ENCODE measurements around the gene ASPSCR1. TPM values are rescaled to one million over a fixed set of nuclear protein-coding genes. Genes with fewer than 3 reads are reported as not detected.

Gene ASPSCR1
- total and polyA plus RNA-seq, 10 of the 15 experiments (the other 5 are each of a cell fraction or from before 2014, with no cell fraction given) = 1.5 to 48.4 (median 25.4) TPM

DNA sequence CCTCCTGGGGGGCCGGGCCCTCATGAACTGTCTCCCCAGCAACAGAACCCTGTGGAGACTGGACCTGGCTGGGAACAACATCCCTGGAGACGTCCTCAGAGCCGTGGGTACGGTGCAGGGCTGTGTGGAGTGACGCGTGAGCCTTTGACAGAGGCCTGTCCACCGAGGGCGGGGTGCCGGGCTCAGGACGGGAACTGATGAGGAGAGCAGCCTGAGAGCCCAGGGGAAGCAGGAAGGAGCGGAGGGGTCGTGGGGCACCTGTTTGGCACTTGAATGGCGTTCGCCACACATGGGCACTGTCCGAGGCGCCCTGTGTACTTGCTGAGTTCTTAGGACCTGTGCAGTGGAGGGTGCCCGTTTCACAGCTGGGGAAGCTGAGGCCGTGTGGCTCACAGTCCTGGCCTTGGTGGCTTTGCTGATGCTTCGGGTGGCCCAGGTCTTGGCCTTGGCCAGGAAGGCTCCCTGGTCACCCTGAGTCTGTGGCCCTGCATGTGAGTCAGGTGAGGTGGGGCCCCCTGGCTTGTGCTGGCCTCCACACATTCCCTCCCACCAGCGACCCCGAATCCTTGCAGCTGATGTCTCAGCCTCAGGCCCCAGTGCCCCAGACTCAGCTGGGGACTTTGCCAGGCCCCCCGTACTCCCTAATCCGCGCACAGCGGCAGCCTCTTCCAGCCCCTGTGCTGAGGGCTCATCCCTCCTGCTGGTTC lies 48.1 kb downstream of the ASPSCR1 start:
- H4K20me1 ChIP-seq (ENCODE audit: control insufficient read depth, insufficient read depth) = no peaks in the 10 kb centered on the region
- WGBS (ENCODE audit: insufficient coverage, insufficient replicate concordance, low lambda C conversion rate, missing lambda C conversion rate) = 85% methylated on average over 25 of the region's 25 CpGs
- no peaks in the 10 kb centered on the region; a peak in 1 of 4 replicates for H3K36me3 ChIP-seq (ENCODE audit: control insufficient read depth in 2 of 2, insufficient read depth in 2 of 2, low read length in 1 of 2)
- H3K9me3 ChIP-seq (replicated peaks; ENCODE audit: control insufficient read depth, insufficient read depth, low read length) = no peaks in the 10 kb centered on the region
- ATAC-seq = no peak
- RAD21 ChIA-PET (ENCODE audit: unreplicated experiment) = no interaction called here
- H3K4me2 ChIP-seq (ENCODE audit: control insufficient read depth, insufficient read depth) = no peak overlapping the region
- H3K4me3 ChIP-seq = no peak overlapping the region
- no TSS peak for BruUV-seq (replicated peaks)
- TF ChIP-seq NR2F1 (conservative IDR thresholded peaks at IDR 0.05) (no peak), SUPT20H (IDR thresholded peaks at IDR 0.05; ENCODE audit: borderline replicate concordance, control insufficient read depth, low read depth, low read length) (no peak), YY1 (IDR thresholded peaks at IDR 0.05; ENCODE audit: low read depth, low read length) (no peak), KAT2A (conservative IDR thresholded peaks at IDR 0.05; ENCODE audit: control insufficient read depth, low read depth, low read length) (no peak), FOXM1 (IDR thresholded peaks at IDR 0.05; ENCODE audit: low read depth, low read length) (no peak), CEBPB (IDR thresholded peaks at IDR 0.05; ENCODE audit: borderline replicate concordance in 1 of 2, low read depth in 2 of 2, low read length in 2 of 2) (no peak), NFIC (IDR thresholded peaks at IDR 0.05; ENCODE audit: low read depth, low read length) (no peak), SRF (IDR thresholded peaks at IDR 0.05; ENCODE audit: low read depth in 2 of 2, low read length in 2 of 2) (no peak), TCF12 (IDR thresholded peaks at IDR 0.05; ENCODE audit: low read depth, low read length) (no peak), SMAD1 (IDR thresholded peaks at IDR 0.05; ENCODE audit: low read depth, partially characterized antibody) (no peak), RUNX3 (IDR thresholded peaks at IDR 0.05; ENCODE audit: low read length) (no peak), PML (IDR thresholded peaks at IDR 0.05; ENCODE audit: low read length) (no peak), CBFB (IDR thresholded peaks at IDR 0.05; ENCODE audit: low read depth) (no peak)
- TF ChIP-seq, protein P1, sequence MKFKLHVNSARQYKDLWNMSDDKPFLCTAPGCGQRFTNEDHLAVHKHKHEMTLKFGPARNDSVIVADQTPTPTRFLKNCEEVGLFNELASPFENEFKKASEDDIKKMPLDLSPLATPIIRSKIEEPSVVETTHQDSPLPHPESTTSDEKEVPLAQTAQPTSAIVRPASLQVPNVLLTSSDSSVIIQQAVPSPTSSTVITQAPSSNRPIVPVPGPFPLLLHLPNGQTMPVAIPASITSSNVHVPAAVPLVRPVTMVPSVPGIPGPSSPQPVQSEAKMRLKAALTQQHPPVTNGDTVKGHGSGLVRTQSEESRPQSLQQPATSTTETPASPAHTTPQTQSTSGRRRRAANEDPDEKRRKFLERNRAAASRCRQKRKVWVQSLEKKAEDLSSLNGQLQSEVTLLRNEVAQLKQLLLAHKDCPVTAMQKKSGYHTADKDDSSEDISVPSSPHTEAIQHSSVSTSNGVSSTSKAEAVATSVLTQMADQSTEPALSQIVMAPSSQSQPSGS (IDR thresholded peaks at IDR 0.05; ENCODE audit: low read length) = no peak
- TF ChIP-seq, protein P2, sequence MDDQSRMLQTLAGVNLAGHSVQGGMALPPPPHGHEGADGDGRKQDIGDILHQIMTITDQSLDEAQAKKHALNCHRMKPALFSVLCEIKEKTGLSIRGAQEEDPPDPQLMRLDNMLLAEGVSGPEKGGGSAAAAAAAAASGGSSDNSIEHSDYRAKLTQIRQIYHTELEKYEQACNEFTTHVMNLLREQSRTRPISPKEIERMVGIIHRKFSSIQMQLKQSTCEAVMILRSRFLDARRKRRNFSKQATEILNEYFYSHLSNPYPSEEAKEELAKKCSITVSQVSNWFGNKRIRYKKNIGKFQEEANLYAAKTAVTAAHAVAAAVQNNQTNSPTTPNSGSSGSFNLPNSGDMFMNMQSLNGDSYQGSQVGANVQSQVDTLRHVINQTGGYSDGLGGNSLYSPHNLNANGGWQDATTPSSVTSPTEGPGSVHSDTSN (IDR thresholded peaks at IDR 0.05; ENCODE audit: insufficient replicate concordance, low read depth, low read length) = no peak
- TF ChIP-seq, protein P3, sequence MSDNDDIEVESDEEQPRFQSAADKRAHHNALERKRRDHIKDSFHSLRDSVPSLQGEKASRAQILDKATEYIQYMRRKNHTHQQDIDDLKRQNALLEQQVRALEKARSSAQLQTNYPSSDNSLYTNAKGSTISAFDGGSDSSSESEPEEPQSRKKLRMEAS (IDR thresholded peaks at IDR 0.05; ENCODE audit: low read depth, low read length) = no peak
- DNase-seq (ENCODE audit: low read depth, low spot score) = no peak
- H3K4me1 ChIP-seq (ENCODE audit: control insufficient read depth, insufficient read depth, low read length) = peaks cover 14% of the 10 kb centered on the region
- H3K9ac ChIP-seq (ENCODE audit: control insufficient read depth, insufficient read depth, low read length) = no peak overlapping the region
- intact Hi-C loops (cut with micrococcal nuclease; ENCODE audit: unreplicated experiment) = no loop called here
- SMC1A ChIA-PET (ENCODE audit: uncharacterized antibody, unreplicated experiment) = no interaction called here
- in situ Hi-C loops (cut with MboI) = no loop called here
- no peak for FAIRE-seq
- no peaks in the 10 kb centered on the region for H3K27me3 ChIP-seq (replicated peaks in 1 of 2; ENCODE audit: control insufficient read depth in 2 of 2, insufficient read depth in 2 of 2, low read length in 1 of 2)
- H3K27ac ChIP-seq (ENCODE audit: control insufficient read depth, insufficient read depth) = no peak overlapping the region
- CTCF ChIA-PET = no interaction called here
- peaks cover 22% of the 10 kb centered on the region for H3K79me2 ChIP-seq (ENCODE audit: control insufficient read depth, insufficient read depth, low read length)
- POLR2A ChIA-PET = interaction anchor here (0.6 kb wide), 1 partner anchor 161 kb away, joined by 3 read pairs; no protein-coding TSS in a partner anchor
- no peak overlapping the region for H2AFZ ChIP-seq (ENCODE audit: control insufficient read depth, low read depth, low read length)
